Measurements from ENCODE around the gene MAP10. TPM values are rescaled to one million over a fixed set of nuclear protein-coding genes. Genes with fewer than 3 reads are reported as not detected.

The MAP10 gene
- total RNA-seq, 2 donors from 2014 or later = 1.5 to 2.4 TPM

DNA sequence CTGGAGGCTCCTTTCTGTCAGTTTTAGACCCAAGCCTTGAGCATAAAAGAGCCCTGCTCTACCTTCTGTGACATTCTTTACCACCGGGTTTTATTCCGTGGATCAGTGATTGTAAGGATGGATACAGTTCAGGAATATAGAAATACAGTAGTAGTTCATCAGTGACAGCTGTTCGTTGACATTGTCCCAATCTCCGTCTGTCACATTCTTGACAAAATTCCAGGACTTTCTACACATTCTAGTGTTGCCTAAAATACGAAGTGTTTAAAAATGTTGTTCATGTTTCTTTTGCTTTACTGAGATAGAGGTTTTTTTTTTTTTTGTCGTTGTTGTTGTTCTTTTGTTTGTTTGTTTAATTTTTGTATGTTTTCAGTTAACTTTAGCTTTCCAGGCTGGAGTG is 29.9 kb downstream of the MAP10 start:
- ATAC-seq (ENCODE audit: insufficient number of reproducible peaks, low FRiP score, low read depth) = no peak

DNA sequence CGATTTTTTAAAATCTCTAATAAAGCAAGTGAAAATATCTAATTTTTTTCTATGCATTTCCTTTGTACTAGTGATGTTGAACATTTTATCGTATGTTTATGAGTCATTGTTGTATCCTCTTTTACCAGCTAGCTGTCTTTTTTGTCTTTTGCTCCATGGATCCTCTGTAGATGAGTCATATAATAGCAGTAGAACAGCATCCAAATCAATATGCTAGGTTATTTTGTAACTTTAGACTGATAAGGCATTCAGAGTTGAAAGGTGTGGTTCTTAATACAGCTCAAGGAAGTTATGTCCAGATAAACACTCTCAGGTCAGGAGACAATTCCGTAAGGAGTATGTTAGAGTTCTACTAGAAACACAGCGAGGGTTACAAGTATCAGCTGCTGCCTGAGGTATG is 31.9 kb downstream of the MAP10 start:
- TF ChIP-seq, protein P1, sequence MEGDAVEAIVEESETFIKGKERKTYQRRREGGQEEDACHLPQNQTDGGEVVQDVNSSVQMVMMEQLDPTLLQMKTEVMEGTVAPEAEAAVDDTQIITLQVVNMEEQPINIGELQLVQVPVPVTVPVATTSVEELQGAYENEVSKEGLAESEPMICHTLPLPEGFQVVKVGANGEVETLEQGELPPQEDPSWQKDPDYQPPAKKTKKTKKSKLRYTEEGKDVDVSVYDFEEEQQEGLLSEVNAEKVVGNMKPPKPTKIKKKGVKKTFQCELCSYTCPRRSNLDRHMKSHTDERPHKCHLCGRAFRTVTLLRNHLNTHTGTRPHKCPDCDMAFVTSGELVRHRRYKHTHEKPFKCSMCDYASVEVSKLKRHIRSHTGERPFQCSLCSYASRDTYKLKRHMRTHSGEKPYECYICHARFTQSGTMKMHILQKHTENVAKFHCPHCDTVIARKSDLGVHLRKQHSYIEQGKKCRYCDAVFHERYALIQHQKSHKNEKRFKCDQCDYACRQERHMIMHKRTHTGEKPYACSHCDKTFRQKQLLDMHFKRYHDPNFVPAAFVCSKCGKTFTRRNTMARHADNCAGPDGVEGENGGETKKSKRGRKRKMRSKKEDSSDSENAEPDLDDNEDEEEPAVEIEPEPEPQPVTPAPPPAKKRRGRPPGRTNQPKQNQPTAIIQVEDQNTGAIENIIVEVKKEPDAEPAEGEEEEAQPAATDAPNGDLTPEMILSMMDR (IDR thresholded peaks at IDR 0.05) = no peak
- no peaks in the 10 kb centered on the region for H3K27me3 ChIP-seq (replicated peaks; ENCODE audit: insufficient read depth)
- no peaks in the 10 kb centered on the region for H3K9me3 ChIP-seq
- no peaks in the 10 kb centered on the region for H3K4me1 ChIP-seq (ENCODE audit: control insufficient read depth in 1 of 2, low read depth in 2 of 2)
- no peak overlapping the region for H3K27ac ChIP-seq
- H3K36me3 ChIP-seq = no peaks in the 10 kb centered on the region
- DNase-seq (ENCODE audit: low spot score) (no peak), ATAC-seq (ENCODE audit: insufficient number of reproducible peaks, low FRiP score, low read depth) (no peak)
- H3K4me3 ChIP-seq = no peak overlapping the region

More for the DNA sequence above, 29.9 kb downstream of the MAP10 start:
- no peak overlapping the region for H3K4me3 ChIP-seq
- no peak overlapping the region for H3K27ac ChIP-seq
- no peaks in the 10 kb centered on the region for H3K27me3 ChIP-seq (replicated peaks; ENCODE audit: insufficient read depth)
- DNase-seq (ENCODE audit: low spot score) = no peak
- no peaks in the 10 kb centered on the region for H3K36me3 ChIP-seq
- TF ChIP-seq, protein P1 (IDR thresholded peaks at IDR 0.05) = no peak
- H3K4me1 ChIP-seq (ENCODE audit: control insufficient read depth in 1 of 2, low read depth in 2 of 2) = no peaks in the 10 kb centered on the region
- H3K9me3 ChIP-seq = no peaks in the 10 kb centered on the region

DNA sequence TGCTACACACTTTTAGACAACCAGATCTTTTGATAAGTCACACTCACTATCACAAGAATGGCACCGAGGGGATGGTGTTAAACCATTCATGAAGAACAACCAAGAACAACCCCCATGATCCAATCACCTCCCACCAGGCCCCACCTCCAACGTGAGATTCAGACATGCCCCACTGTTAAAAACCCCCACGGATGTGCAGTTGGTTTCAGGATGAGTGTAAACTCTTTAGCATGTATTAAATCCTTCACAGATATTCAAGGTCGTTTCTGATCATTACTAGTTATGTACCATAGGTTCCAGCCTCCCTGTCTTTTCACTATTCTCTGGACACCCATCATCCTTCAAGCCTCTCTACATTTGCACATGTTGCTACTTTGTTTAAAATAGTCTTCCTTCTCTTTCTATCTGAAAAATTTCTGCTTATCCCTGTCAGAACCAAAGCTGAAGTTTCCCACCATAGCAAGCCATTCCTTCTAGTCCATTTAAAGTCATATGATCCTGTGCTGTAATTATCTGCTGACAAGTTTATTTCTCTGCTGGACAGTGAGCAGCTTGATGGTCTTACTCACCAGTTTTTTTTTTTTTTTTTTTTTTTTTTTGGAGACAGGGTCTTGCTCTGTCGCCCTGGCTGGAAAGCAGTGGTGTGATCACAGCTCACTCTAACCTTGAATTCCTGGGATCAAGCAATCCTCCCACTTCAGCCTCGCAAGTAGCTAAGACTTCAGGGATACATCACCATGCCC is 36.8 kb downstream of the MAP10 start:
- TF ChIP-seq, protein P1 (IDR thresholded peaks at IDR 0.05) = no peak
- Histone ChIP-seq H3K27me3 (replicated peaks; ENCODE audit: insufficient read depth) (no peaks in the 10 kb centered on the region), H3K27ac (no peak overlapping the region), H3K9me3 (no peaks in the 10 kb centered on the region), H3K4me1 (ENCODE audit: control insufficient read depth in 1 of 2, low read depth in 2 of 2) (no peaks in the 10 kb centered on the region), H3K4me3 (no peak overlapping the region), H3K36me3 (no peaks in the 10 kb centered on the region)
- ATAC-seq (ENCODE audit: insufficient number of reproducible peaks, low FRiP score, low read depth) (no peak), DNase-seq (ENCODE audit: low spot score) (no peak)

DNA sequence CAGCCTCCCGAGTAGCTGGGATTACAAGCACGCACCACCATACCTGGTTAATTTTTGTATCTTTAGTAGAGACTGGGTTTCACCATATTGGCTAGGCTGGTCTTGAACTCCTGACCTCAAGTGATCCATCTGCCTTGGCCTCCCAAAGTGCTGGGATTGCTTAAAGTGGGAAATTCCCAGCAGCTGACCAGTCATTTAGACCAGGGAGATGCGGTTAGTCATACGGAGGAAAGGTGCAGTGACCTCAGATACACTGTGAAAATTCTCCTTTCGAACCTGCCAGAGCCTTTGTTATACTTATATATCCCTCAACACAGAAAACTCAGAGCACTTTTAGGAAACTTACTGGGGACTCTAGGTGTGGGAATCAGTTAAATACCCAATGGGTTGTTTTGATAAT is 39.6 kb downstream of the MAP10 start:
- TF ChIP-seq, protein P1 (IDR thresholded peaks at IDR 0.05) = no peak
- ATAC-seq (ENCODE audit: insufficient number of reproducible peaks, low FRiP score, low read depth) = no peak
- Histone ChIP-seq H3K27me3 (replicated peaks; ENCODE audit: insufficient read depth) (no peaks in the 10 kb centered on the region), H3K4me3 (no peak overlapping the region), H3K36me3 (no peaks in the 10 kb centered on the region), H3K27ac (no peak overlapping the region), H3K4me1 (ENCODE audit: control insufficient read depth in 1 of 2, low read depth in 2 of 2) (no peaks in the 10 kb centered on the region), H3K9me3 (no peaks in the 10 kb centered on the region)
- DNase-seq (ENCODE audit: low spot score) = no peak

DNA sequence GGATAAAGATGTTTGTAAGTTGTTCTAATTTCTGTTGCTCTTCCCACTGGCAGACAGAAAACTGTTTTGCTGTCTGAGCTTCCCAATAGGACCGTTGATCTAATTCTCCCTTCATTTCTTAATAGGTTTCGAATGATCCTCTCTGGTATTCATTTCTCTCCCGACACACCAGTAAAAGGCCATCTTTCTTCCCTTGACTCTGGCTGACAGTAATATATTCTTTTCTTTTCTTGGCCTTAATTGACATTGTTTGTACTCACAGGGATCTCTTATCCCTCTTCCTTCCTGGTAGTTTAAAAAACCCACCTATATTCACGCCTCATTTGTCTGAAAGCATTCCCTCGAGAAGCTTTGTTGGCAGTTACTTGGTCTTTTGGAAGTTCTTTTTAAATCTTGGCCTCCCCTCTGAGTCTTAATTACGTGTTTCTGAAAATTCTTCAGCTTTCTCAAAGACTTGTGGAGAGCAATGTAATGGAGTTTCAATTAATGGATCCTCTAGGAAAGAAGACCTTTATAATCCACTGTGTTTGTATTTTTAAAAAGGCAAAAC is 40.3 kb downstream of the MAP10 start:
- Histone ChIP-seq H3K36me3 (no peaks in the 10 kb centered on the region), H3K27me3 (replicated peaks; ENCODE audit: insufficient read depth) (no peaks in the 10 kb centered on the region), H3K4me3 (no peak overlapping the region), H3K9me3 (no peaks in the 10 kb centered on the region), H3K27ac (no peak overlapping the region), H3K4me1 (ENCODE audit: control insufficient read depth in 1 of 2, low read depth in 2 of 2) (no peaks in the 10 kb centered on the region)
- TF ChIP-seq, protein P1 (IDR thresholded peaks at IDR 0.05) = no peak
- no peak for DNase-seq (ENCODE audit: low spot score)
- ATAC-seq (ENCODE audit: insufficient number of reproducible peaks, low FRiP score, low read depth) = no peak

Data from thoracic aorta (tissue), 2 donors.